Stimulated activated CD8-positive, alpha-beta memory T cell treated with anti-CD3 and anti-CD28 coated beads, Interleukin-7, amount 100 ng/mL, for 48 hours (primary cell): ENCODE results near the gene CYP8B1.

ENCODE experiments used
- DNase-seq, 2 donors: peaks; one replicate each; pipeline ENCODE4 v3.0.0-alpha.2; 2020; ENCODE audit warnings: low read depth in 1 of 2; ENCODE audit errors: extremely low read depth in 1 of 2

Gene CYP8B1, protein sequence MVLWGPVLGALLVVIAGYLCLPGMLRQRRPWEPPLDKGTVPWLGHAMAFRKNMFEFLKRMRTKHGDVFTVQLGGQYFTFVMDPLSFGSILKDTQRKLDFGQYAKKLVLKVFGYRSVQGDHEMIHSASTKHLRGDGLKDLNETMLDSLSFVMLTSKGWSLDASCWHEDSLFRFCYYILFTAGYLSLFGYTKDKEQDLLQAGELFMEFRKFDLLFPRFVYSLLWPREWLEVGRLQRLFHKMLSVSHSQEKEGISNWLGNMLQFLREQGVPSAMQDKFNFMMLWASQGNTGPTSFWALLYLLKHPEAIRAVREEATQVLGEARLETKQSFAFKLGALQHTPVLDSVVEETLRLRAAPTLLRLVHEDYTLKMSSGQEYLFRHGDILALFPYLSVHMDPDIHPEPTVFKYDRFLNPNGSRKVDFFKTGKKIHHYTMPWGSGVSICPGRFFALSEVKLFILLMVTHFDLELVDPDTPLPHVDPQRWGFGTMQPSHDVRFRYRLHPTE

DNA sequence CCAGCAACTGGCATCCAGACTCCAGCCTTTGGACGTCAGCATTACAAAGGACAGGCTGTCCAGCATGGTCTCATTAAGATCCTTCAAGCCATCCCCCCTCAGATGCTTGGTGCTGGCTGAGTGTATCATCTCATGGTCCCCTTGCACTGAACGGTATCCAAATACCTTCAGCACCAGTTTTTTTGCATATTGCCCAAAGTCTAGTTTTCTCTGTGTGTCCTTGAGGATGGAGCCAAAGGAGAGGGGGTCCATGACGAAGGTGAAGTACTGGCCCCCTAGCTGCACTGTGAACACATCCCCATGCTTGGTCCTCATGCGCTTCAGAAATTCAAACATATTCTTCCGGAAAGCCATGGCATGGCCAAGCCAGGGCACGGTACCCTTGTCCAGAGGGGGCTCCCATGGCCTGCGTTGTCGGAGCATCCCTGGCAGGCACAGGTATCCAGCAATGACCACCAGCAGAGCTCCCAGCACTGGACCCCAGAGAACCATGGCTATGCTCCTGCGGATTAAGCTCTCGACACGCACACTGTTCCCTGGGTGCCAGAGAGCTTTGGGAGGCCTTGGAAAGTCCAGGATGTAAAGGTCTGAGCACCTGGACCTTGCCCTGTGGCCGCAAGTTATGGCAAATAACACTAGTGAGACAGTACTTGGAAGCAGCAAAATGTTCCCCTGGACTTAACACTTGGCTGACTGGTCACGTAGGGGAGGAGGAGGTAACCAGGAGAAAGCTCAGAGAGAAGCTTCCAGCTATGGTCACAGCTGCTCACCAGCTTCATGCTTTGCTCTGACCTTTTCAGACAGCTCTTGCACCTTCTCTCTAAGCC, at the start of gene CYP8B1:
CYP8B1 (minus strand) TSS at position 555 of the 827 bp plus-strand sequence; CDS start at position 492, 63 bp downstream.
- no peak for DNase-seq

DNA sequence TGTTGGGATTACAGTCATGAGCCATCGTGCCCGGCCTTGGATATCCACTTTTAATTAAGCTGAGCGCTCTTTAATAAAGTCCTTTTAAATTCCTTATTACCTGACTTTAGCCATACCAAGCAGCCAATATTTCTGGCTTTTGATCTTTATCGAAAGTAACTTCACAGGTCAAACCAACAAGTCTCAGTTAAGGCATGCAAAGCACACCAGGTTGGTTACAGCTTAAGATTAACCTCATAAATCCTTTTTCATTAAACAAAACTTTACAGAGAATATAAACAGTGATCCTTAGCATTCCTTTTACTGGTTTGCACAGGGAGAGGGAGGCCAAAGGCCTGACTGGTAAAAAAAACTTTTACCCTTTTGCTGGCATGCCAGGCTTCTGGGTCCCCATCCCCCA, 47.9 kb upstream of the CYP8B1 start:
- no peak for DNase-seq

DNA sequence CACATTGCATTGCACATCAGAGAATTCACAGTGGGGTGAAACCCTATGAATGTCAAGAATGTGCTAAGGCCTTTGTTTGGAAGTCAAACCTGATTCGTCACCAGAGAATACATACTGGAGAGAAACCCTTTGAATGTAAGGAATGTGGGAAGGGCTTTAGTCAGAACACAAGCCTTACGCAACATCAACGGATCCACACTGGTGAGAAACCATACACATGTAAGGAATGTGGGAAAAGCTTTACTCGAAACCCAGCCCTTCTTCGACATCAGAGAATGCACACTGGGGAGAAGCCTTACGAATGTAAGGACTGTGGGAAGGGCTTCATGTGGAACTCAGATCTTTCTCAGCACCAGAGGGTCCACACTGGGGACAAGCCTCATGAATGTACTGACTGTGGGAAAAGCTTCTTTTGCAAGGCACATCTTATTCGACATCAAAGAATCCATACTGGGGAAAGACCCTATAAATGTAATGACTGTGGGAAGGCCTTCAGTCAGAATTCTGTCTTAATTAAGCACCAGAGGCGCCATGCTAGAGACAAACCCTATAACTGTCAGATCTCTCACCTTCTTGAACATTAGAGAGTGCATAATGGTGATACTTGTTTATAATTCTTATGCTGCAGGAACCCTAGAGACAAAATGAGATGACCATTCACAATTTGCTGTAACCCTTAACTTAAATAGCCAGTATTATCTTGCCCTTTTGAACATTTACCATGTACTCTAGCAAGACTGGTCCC, 39.3 kb upstream of the CYP8B1 start:
- DNase-seq, result no peak

DNA sequence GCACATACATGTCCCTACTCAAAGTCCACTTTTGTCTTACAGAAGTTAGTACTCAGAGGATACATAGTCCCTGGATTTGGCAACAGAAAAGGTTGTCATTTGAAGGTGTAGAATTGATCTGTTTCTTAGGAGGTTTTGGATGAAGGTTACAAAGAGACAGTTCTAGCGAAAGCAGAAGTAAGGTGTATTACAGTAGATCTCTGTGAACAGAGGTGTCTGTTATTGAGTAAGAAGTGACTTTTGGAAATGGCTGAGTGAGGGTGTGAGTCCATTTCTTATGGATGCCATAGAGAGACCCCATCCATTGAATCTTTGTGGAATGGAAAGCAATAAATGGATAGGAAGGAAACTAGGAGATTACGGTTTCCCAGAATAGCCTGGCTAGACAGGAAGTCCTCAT, 35.9 kb upstream of the CYP8B1 start:
- no peak for DNase-seq

DNA sequence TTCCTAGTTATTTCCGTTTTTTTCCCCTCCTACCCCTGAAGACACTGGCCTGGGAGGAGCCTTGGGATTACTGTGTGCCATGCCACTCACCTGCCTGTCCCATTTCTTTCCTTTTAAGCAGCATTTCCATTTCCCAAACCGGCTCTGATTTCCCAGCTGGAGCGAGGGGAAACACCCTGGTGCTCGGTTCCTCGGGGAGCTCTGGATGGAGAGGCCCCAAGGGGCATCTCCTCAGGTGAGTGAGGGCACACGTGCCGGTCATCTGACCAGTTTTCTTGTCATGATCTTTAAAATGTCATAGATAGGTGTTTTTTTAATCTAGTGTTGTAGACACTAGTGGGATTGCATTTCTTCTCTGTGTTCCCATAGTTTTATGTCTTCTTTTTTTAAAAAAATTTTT, 33.0 kb upstream of the CYP8B1 start:
- DNase-seq, result no peak

DNA sequence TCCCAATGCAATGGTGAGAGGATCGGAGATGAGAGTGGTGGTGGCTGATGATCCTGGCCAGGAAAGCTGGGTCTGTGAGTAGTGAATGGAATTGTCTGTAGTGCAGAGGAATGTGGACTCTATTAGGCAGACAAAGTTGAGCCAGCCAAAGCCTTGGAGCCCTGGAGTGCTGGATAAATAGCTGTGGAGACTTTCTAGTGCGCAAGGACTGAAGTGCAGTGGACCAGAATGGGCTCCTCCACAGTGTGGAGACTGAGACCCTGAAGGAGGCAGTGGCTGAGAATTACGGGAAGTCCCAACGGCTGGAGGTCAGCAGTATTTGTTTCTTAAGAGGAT, 31.1 kb upstream of the CYP8B1 start:
- no peak for DNase-seq

DNA sequence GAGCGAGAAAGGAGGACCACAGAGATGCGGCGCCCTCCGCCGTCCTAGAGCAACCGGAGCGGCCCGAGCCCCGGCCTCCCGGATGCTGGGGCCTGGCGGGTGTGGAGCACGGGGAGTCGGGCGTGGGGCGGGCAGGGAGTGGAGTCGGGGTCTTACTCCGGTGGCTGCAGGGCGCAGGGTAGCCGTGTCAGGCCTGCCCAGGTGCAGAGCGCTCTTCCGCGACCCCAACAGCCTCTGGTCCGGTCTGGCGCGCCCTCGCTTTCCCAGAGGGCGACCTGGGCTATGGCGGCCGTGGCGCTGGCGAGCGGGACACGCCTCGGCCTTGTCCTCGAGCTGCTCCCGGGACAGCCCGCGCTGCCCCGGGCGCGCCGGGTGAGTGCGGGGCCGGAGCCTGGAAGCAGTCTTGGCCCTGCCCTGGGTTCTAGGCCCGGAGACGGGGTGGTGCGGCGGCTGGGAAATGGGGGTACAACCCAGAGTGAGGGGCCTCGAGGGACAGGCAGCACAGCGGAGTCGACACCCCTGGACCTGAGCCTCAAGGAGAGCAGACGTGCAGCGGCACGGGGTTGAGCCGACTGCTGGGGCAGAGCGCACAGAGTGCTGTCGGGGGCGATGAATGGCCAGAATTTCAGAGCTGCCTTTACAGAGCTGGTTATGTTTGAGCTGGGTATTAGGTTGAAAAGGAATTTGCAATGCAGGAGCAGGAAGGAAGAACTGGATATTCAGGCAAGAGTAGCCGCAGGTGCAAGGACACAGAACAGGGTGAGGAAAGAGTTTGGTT, 30.6 kb upstream of the CYP8B1 start, which contains the start of gene ZNF662:
ZNF662 (plus strand) TSS at position 73 of the 778 bp plus-strand sequence. CDS start 1,973 bp downstream, outside the sequence.
- no peak for DNase-seq

DNA sequence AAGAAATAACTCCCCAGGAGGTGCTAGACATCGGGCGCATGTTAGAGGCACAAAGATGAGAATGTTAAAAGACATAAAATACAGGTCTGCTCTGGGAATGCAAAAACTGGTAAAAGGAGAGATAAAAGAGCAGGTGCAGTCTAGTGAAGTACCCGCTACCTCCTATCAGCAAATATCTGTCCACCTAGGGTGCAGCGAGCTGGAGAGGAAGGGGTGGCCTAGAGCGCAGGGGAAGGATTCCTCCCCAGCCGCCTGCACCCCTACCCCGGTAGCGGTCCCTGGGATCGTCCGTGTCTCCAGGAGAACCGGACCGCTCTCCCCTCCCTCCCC, 30.0 kb upstream of the CYP8B1 start:
- DNase-seq, result no peak

DNA sequence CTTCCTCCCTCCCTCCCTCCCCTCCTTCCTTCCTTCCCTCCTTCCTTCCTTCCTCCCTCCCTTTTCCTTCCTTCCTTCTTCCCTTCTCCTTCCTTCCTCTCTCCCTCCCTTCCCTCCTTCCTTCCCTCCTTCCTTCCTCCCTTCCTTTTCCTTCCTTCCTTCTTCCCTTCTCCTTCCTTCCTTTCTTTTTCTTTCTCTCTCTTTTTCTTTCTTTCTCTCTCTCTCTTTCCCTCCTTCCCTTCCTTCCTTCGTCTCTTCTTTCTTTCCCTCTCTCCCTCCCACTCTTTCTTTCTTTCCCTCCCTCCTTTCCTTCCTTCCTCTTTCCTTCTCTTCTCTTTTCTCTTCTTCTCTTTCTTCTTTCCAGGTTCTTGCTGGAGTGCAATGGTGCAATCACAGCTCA, 28.4 kb upstream of the CYP8B1 start:
- no peak for DNase-seq

DNA sequence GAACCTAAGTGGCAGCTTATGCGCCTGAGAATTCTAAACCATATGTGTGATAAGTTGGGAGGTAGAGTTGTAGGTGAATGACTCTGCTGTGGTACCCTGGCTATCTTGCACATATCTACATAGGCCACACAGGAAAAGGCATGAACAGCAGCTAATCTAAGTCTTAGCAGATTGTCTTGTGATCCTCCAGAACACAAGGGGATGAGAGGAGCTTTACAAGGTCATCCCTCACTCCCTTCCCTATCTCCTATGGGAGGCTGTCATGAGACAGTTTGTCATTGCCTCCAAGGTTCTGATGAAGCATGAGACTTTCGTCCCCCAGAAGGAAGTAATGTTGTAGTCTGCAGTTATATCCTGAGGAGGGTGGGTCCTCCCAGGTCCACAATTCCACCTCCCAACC, 26.6 kb upstream of the CYP8B1 start:
- DNase-seq, result no peak

DNA sequence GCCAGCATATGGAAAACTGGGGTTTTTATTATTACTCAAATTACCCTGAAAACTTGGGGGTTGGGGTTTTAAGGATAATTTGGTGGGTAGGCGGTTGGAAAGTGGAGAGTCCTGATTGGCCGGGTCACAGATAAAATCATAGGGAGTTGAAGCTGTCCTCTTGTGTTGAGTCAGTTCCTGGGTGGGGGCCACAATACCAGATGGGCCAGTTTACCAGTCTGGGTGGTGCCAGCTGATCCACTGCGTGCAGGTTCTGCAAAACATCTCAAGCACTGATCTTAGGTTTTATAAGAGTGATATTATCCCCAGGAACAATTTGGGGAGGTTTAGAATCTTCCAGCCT, 25.4 kb upstream of the CYP8B1 start:
- no peak for DNase-seq

DNA sequence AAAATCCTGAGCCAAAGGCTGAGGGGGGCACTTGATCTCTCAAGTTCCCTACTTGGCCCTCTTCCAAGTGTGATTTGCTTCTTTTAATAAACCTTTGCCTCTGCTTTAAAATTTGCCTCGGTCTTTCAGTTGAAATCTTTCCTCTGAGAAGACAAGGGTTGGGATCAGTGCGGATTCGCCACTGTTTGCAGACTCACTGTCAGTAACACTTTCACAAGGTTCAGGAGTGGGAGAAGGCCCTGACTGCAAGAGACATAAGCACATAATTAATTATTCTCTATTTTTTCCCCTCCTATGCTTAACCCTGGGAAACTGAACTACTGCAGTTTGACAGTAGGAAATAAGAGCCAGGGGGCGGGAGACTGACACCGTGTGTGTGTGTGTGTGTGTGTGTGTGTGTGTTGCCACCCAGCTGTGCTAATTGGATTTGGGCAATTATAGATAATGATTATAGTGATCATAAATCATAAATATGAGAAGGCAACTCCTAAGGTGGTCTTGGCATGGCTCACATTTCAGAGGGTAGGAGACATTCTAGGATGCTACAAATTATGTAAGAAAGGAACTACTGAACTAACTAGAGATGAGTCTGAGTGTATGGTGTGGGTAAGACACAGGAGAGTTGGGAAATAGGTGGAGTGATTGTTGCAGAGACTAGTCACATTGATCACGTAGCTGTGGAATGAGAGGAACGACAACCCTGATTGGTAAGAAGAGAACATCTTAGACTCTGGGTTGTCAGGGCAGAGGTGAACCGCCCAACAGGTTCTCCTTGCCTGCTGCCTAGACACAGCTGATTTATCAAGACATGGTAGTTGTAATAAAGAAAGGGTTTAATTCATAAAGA, 24.8 kb upstream of the CYP8B1 start:
- DNase-seq, result no peak

DNA sequence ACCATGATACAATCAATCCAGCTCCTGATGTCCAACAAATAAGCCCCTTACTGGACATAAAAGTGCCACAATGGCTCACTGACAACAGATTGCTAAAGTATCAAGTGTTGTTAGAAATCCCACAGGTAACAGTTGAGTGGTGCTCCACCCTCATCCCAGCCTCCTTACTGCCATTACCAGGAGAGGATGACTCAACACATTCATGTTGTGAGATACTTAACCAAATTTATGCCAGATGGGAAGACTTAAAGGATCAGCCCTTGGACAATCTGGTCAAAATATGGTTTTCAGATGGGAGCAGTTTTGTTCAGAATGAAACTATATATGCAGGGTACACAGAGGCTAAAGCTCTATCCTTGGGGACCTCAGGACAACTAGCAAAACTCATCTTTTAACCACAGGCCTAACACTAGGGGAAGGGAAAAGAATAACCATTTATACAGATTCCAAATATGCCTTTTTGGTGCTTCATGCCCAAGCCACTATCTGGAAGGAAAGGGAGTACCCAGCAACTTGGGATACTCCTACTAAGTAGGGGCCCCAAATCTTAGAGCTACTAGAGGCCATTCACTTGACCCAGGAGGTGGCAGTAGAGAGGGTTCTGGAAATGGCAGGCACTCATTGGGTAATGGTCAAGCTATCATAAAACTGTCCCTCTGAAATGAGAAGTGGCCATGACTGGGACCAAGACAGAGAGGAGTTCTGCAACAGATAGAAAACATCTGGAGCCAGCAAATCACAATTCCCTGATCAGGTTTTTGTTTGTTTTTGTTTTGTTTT, 23.4 kb upstream of the CYP8B1 start:
- no peak for DNase-seq

DNA sequence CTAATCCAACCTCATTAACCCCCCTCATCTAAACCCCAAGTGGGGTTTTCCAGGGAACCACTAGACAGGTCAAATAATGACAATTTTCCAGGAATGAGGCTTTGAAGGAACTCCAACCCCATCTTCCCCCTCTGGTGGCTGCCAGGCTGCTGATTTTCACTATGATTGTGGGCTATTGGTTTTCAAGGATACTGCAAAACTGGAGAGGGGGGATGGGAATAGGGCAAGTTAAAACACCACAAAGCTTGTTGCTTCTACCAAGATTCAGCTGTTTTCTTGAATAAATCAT, 19.8 kb upstream of the CYP8B1 start:
- DNase-seq, result no peak

DNA sequence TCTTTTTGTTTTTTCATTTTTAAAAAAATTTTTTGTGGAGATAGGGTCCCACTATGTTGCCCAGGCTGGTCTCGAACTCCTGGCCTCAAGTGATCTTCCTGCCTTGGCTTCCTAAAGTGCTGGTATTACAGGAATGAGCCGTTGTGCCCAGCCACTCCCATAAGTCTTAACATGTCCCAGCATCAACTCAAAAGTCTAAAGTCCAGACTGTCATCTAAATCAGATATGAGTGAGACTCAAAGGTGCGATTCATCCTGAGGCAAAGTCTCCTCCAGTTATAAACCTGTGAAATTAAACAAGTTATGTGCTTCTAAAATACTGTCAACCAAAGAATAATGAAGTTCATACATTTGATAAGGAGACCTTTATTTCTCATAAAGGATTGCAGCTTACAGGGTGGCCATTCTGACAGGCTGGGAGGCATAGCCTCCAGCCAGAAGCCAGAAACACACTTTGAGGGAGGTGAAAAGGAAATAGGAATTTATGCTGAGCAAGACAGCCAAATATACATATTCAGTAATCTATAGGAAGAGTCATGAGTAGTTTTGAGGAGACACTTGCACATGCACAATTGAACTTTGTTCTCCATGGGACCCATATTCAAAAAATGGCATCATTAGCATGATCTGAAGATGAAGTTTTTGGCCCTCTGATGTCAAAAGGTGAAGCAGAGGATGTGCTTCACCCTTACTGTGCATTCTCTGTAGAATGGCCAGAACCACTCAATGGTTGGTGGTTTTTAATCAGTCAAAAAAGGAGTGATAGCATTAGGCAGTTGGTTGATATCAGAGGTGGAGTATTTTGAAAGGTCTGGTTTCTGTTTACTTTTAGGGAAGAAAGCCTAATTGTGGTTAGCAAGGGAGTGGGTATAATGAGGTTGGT, 19.3 kb upstream of the CYP8B1 start:
- no peak for DNase-seq

DNA sequence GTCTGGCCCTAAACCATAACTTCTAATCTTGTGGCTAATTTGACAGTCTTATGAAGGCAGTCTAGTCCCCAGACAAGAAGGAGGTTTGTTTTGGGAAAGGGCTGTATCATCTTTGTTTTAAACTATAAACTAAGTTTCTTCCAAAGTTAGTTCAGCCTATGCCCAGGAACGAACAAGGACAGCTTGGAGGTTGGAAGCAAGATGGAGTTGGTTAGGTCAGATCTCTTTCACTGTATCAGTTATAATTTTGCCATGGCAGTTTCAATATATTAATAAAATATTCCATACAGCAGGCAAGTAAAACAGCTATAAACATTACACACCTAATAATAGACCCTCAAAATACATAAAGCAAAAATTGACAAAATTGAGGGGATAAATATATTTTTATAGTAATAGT, 17.1 kb upstream of the CYP8B1 start:
- no peak for DNase-seq

DNA sequence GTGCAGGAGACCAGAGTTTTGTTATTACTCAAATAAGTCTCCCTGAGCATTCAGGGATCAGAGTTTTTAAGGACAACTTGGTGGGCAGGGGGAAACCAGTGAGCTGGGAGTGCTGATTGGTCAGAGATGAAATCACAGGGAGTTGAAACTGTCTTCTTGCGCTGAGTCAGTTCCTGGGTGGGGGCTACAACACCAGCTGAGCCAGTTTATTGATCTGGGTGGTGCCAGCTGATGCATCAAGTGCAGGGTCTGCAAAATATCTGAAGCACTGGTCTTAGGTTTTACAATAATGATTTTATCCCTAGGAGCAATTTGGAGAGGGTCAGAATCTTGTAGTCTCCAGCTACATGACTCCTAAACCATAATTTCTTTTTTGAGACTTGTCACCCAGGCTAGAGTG, 16.5 kb upstream of the CYP8B1 start:
- DNase-seq, result no peak

DNA sequence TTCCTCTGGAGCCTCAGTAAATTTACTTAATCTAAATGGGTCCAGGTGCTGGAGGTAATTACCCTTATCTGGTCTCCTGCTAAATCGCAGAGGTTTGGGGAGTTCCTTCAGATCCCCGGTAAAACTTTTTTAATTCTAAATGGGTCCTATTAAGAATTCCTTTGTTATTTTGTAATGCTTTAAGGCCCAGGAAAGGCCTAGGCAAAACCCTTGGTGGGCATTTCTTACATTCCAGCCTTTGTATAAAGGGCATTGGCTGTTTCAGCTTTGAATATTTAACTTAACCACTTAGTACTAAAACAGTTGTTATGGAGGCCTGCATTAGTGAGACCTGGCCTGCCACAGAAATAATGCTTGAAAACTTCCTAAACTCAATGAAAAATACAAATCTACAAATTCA, 15.4 kb upstream of the CYP8B1 start:
- no peak for DNase-seq
